ENCODE data around the gene DDX46. TPM values are rescaled to one million over a fixed set of nuclear protein-coding genes. Genes with fewer than 3 reads are reported as not detected.

DDX46 gene
- total and polyA plus RNA-seq, 2 donors (not counting 1 experiment from before 2014, with no cell fraction given) = 15.4 to 80.9 TPM

GRCh38 chr5:134813827-134814226, 55.2 kb downstream of the DDX46 start:
- Mint-ChIP-seq H3K27me3 (no peaks in the 10 kb centered on the region), H3K4me1 (peaks cover 14% of the 10 kb centered on the region), H3K4me3 (peak overlapping the region; percentile 14), H3K27ac (no peak overlapping the region), H3K9me3 (ENCODE audit: insufficient read depth) (no peaks in the 10 kb centered on the region)
- Histone ChIP-seq H3K4me1 (ENCODE audit: control insufficient read depth in 2 of 2, insufficient read depth in 2 of 2, low read length in 2 of 2) (peaks cover 10 to 16% of the 10 kb centered on the region in 2 donors), H3K4me2 (replicated peaks; ENCODE audit: low read depth, low read length, poor library complexity, severe bottlenecking) (peak overlapping the region; percentile 50), H3K27me3 (replicated peaks in 1 of 4; ENCODE audit: control extremely low read depth in 1 of 4, control insufficient read depth in 3 of 4, insufficient read depth in 4 of 4, low read length in 3 of 4) (no peaks in the 10 kb centered on the region), H3K36me3 (replicated peaks in 1 of 2; ENCODE audit: control extremely low read depth in 1 of 2, control insufficient read depth in 1 of 2, extremely low read depth in 1 of 2, insufficient read depth in 2 of 2, low read length in 1 of 2) (peaks cover 3 to 40% of the 10 kb centered on the region in 2 experiments), H3K4me3 (ENCODE audit: control extremely low read depth in 1 of 5, extremely low read depth in 1 of 5, insufficient read depth in 1 of 5, low read depth in 2 of 5, low read length in 4 of 5) (peak overlapping the region in 1 of 5 experiments; percentile 1), H2AFZ (ENCODE audit: insufficient read depth, low read depth, low read length, poor library complexity, severe bottlenecking) (no peak overlapping the region), H4K20me1 (ENCODE audit: control insufficient read depth, insufficient read depth, low read length, poor library complexity, severe bottlenecking) (no peaks in the 10 kb centered on the region), H3K27ac (ENCODE audit: low read length in 2 of 2) (peak overlapping the region; percentile 32 to 74), H3K9ac (ENCODE audit: low read length) (no peak overlapping the region), H3K9me3 (ENCODE audit: control extremely low read depth in 1 of 3, control insufficient read depth in 2 of 3, insufficient read depth in 1 of 3, low read length in 2 of 3) (no peaks in the 10 kb centered on the region), H3K79me2 (ENCODE audit: control insufficient read depth, insufficient read depth, low read length) (no peaks in the 10 kb centered on the region)
- DNase-seq (peak; percentile 47), ATAC-seq (ENCODE audit: low read depth) (peak; percentile 70)
- ChIA-PET CTCF (no interaction called here), POLR2A (no interaction called here)
- intact Hi-C loops (cut with micrococcal nuclease) = loop anchor here (1.0 kb wide), 1 partner anchor 91 kb away; the partner anchor contains the start of gene PCBD2
- TF ChIP-seq CTCF (IDR thresholded peaks at IDR 0.05) = no peak

- no peak for ATAC-seq (ENCODE audit: low read depth)
- ChIA-PET CTCF (interaction anchor here (0.6 kb wide), 1 partner anchor 35 kb away, joined by 3 read pairs; no protein-coding TSS in a partner anchor), POLR2A (no interaction called here)
- Mint-ChIP-seq H3K9me3 (ENCODE audit: insufficient read depth) (no peaks in the 10 kb centered on the region), H3K4me1 (peaks cover 14% of the 10 kb centered on the region), H3K27ac (no peak overlapping the region), H3K27me3 (no peaks in the 10 kb centered on the region), H3K4me3 (no peak overlapping the region)
- intact Hi-C loops (cut with micrococcal nuclease) = no loop called here
- H3K9me3 ChIP-seq (ENCODE audit: control extremely low read depth in 1 of 3, control insufficient read depth in 2 of 3, insufficient read depth in 1 of 3, low read length in 2 of 3) = no peaks in the 10 kb centered on the region
- no peak overlapping the region for H3K4me3 ChIP-seq (ENCODE audit: control extremely low read depth in 1 of 5, extremely low read depth in 1 of 5, insufficient read depth in 1 of 5, low read depth in 2 of 5, low read length in 4 of 5)
- H3K36me3 ChIP-seq (replicated peaks in 1 of 2; ENCODE audit: control extremely low read depth in 1 of 2, control insufficient read depth in 1 of 2, extremely low read depth in 1 of 2, insufficient read depth in 2 of 2, low read length in 1 of 2) = peaks cover 3 to 47% of the 10 kb centered on the region in 2 experiments
- H3K4me2 ChIP-seq (replicated peaks; ENCODE audit: low read depth, low read length, poor library complexity, severe bottlenecking) = no peak overlapping the region
- 100% methylated on average over 1 of the region's 4 CpGs for WGBS (ENCODE audit: insufficient coverage)
- no peak overlapping the region for H3K27ac ChIP-seq (ENCODE audit: low read length in 2 of 2)
- no peak for DNase-seq
- no peaks in the 10 kb centered on the region for H4K20me1 ChIP-seq (ENCODE audit: control insufficient read depth, insufficient read depth, low read length, poor library complexity, severe bottlenecking)
- peaks cover 10 to 16% of the 10 kb centered on the region in 2 donors for H3K4me1 ChIP-seq (ENCODE audit: control insufficient read depth in 2 of 2, insufficient read depth in 2 of 2, low read length in 2 of 2)
- H3K9ac ChIP-seq (ENCODE audit: low read length) = no peak overlapping the region
- H3K79me2 ChIP-seq (ENCODE audit: control insufficient read depth, insufficient read depth, low read length) = no peaks in the 10 kb centered on the region
- TF ChIP-seq CTCF (IDR thresholded peaks at IDR 0.05) = no peak
- no peak for TF ChIP-seq EZH2 (IDR thresholded peaks at IDR 0.05; ENCODE audit: borderline replicate concordance, insufficient read depth, low read depth, low read length, poor library complexity, severe bottlenecking)
- H3K27me3 ChIP-seq (replicated peaks in 1 of 4; ENCODE audit: control extremely low read depth in 1 of 4, control insufficient read depth in 3 of 4, insufficient read depth in 4 of 4, low read length in 3 of 4) = no peaks in the 10 kb centered on the region
- H2AFZ ChIP-seq (ENCODE audit: insufficient read depth, low read depth, low read length, poor library complexity, severe bottlenecking) = no peak overlapping the region
Measured at GRCh38 chr5:134817006-134817405, 58.4 kb downstream of the DDX46 start.
